SJSA1 (cell line): ENCODE data around the gene SNTB2. TPM values are rescaled to one million over a fixed set of nuclear protein-coding genes. Genes with fewer than 3 reads are reported as not detected.
A peak's percentile ranks its signal among the peaks of the same experiment; 100 is the strongest.

Experiments
- DNase-seq, 2 experiments: peaks; one replicate each; pipeline ENCODE4 v3.0.0-alpha.2; 2015 to 2020; ENCODE audit warnings: low spot score in 2 of 2, low read depth in 1 of 2
- H3K27ac ChIP-seq: fragments of 250-450 bp; sonication (Bioruptor Pico); 2 replicates; pipeline ENCODE4 v1.5.1; 2020; ENCODE audit warnings: mild to moderate bottlenecking, moderate library complexity
- H3K27me3 ChIP-seq: fragments of 250-450 bp; sonication (Bioruptor Pico); replicated peaks from 2 replicates; pipeline ENCODE4 v1.5.1; 2020; ENCODE audit warnings: mild to moderate bottlenecking, moderate library complexity
- H3K36me3 ChIP-seq: fragments of 250-450 bp; sonication (Bioruptor Pico); 2 replicates; pipeline ENCODE4 v1.5.1; 2020; ENCODE audit warnings: mild to moderate bottlenecking
- H3K4me1 ChIP-seq: fragments of 250-450 bp; sonication (Bioruptor Pico); replicated peaks from 2 replicates; pipeline ENCODE4 v1.6.1; 2021; ENCODE audit warnings: mild to moderate bottlenecking
- H3K4me3 ChIP-seq: fragments of 250-450 bp; sonication (Bioruptor Pico); 2 replicates; pipeline ENCODE4 v1.5.1; 2020; ENCODE audit warnings: mild to moderate bottlenecking
- H3K9me3 ChIP-seq: fragments of 250-450 bp; sonication (Bioruptor Pico); replicated peaks from 2 replicates; pipeline ENCODE4 v1.5.1; 2020; ENCODE audit warnings: mild to moderate bottlenecking
- total RNA-seq: library from RNA; depleted of rRNA; stranded (reverse); fragments of >200 nt; shearing (Covaris generic); gene quantifications from 2 replicates; pipeline ENCODE4 v1.2.3, GENCODE V29; 2014

Gene SNTB2
- total RNA-seq, 1 experiment from 2014 or later, result 43.6 TPM

- peak in 1 of 2 experiments; percentile 28 for DNase-seq
- Histone ChIP-seq H3K4me3 (no peak overlapping the region), H3K4me1 (peaks cover 9% of the 10 kb centered on the region), H3K36me3 (peaks cover 72% of the 10 kb centered on the region), H3K27me3 (no peaks in the 10 kb centered on the region), H3K27ac (no peak overlapping the region), H3K9me3 (peaks cover 6% of the 10 kb centered on the region)
Observed at GRCh38 chr16:69314534-69314933, 127.6 kb downstream of the SNTB2 start.

DNA sequence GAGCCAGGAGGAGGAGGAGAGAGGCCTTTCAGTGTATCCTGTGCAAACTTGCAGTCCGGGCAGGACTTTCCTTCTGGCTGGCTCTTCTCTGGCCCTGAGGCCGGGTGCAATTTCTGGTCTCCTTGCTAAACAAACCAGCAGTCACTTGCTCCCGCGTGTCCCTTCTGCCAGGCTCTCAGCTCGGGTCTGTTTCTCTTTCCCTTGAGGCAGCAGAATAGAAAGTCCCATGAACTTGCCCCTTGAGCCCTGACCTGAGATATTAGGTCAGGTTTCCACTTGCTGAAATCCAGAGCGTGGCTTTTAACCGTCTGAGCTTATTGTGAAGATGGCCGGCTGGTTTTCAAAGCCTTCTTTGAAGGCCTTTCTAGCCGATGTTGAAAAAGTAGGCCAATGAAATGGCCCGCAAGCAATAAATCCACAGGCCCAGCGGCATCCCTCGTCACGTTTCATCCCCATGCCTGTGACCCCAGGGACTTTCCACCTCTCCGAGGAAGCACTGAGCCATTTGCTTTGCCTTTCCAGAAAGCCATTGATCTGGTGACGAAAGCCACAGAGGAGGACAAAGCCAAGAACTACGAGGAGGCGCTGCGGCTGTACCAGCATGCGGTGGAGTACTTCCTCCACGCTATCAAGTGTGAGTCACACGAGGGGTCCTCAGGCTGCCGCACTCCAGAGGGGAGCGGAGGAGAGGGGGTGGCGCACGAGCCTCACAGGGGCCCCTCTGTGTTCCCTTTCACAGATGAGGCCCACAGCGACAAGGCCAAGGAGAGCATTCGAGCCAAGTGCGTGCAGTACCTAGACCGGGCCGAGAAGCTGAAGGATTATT is 128.7 kb downstream of the SNTB2 start:
- Histone ChIP-seq H3K36me3 (peaks cover 84% of the 10 kb centered on the region), H3K9me3 (peaks cover 6% of the 10 kb centered on the region), H3K4me3 (no peak overlapping the region), H3K27ac (no peak overlapping the region), H3K4me1 (peaks cover 6% of the 10 kb centered on the region), H3K27me3 (no peaks in the 10 kb centered on the region)
- DNase-seq, result peak in 1 of 2 experiments; percentile 34

GRCh38 chr16:69316595-69317034 is 129.7 kb downstream of the SNTB2 start:
- H3K27ac ChIP-seq, result no peak overlapping the region
- peaks cover 88% of the 10 kb centered on the region for H3K36me3 ChIP-seq

GRCh38 chr16:69318177-69318910 is 131.4 kb downstream of the SNTB2 start:
- Histone ChIP-seq H3K9me3 (no peaks in the 10 kb centered on the region), H3K4me3 (no peak overlapping the region), H3K27me3 (no peaks in the 10 kb centered on the region), H3K27ac (no peak overlapping the region), H3K4me1 (no peaks in the 10 kb centered on the region), H3K36me3 (peaks cover 94% of the 10 kb centered on the region)
- DNase-seq, result no peak

More at GRCh38 chr16:69316595-69317034, 129.7 kb downstream of the SNTB2 start:
- H3K4me3 ChIP-seq, result no peak overlapping the region
- peaks cover 1% of the 10 kb centered on the region for H3K9me3 ChIP-seq
- no peaks in the 10 kb centered on the region for H3K27me3 ChIP-seq
- no peak for DNase-seq
- peaks cover 5% of the 10 kb centered on the region; the same call in 1 of the 2 replicates for H3K4me1 ChIP-seq

GRCh38 chr16:69318911-69319289 is 131.9 kb downstream of the SNTB2 start:
- no peaks in the 10 kb centered on the region for H3K9me3 ChIP-seq
- no peaks in the 10 kb centered on the region for H3K27me3 ChIP-seq
- H3K4me1 ChIP-seq, result no peaks in the 10 kb centered on the region
- no peak for DNase-seq
- H3K27ac ChIP-seq, result no peak overlapping the region
- H3K36me3 ChIP-seq, result peaks cover 96% of the 10 kb centered on the region
- no peak overlapping the region for H3K4me3 ChIP-seq

DNA sequence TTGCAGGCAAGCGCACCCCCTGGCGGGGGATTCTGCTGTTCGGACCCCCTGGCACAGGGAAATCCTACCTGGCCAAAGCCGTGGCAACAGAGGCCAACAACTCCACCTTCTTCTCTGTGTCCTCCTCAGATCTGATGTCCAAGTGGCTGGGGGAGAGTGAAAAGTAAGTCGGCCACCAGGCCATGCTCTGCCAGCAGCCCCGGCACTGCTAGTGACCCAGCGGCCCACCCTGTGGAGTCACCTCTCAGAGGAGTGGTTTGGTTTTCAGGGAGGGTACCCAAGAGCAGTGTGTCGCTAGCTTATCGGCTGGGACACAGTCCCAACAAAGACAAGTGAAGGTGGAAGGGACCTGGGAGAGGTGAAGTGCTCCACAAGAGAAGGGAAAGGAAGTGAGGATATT is 132.4 kb downstream of the SNTB2 start:
- no peak overlapping the region for H3K4me3 ChIP-seq
- H3K27ac ChIP-seq, result no peak overlapping the region
- no peaks in the 10 kb centered on the region for H3K4me1 ChIP-seq
- DNase-seq, result no peak
- H3K36me3 ChIP-seq, result peaks cover 97% of the 10 kb centered on the region
- H3K9me3 ChIP-seq, result no peaks in the 10 kb centered on the region
- H3K27me3 ChIP-seq, result no peaks in the 10 kb centered on the region

DNA sequence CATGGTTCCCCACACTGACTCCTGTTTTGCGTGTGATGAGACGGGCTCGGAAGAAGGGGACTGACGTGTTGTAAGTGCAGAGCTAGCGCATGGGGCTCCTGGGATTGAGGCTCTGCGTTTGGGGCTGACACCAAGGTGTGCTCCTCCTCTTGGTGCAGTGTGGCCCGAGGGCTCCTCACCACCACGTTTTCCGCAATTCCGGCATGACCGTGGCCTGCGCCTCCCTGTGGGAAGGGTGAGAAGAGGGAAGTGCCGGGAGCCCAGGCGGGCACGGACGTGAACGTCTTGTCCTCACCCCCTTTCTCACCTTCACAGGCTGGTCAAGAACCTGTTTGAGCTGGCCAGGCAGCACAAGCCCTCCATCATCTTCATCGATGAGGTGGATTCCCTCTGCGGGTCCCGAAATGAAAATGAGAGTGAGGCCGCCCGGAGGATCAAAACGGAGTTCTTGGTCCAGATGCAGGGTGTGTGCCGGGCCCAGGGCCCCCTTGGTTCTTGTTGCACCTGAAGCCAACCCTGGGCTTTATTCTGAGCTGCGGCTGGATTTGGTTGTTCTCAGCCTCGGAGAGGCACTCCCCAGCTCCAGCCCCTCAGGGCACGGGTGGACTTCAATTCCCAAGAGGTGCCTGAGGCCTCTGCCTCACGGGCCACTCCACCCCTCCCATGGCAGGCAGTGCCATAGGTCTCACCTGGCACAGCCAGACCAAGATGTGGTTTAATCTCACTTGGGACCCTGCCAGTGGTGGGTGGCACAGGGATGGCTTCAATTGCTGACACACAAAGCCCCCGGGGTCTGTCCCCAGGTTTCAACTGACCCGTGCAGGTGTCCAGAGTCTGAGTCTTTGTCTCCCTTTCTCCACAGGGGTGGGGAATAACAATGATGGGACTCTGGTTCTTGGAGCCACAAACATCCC is 133.1 kb downstream of the SNTB2 start:
- Histone ChIP-seq H3K4me3 (no peak overlapping the region), H3K27ac (no peak overlapping the region), H3K27me3 (no peaks in the 10 kb centered on the region), H3K36me3 (peaks cover 97% of the 10 kb centered on the region), H3K9me3 (no peaks in the 10 kb centered on the region), H3K4me1 (no peaks in the 10 kb centered on the region)
- DNase-seq, result no peak

- no peaks in the 10 kb centered on the region for H3K9me3 ChIP-seq
- peaks cover 94% of the 10 kb centered on the region for H3K36me3 ChIP-seq
- H3K27ac ChIP-seq, result no peak overlapping the region
Observed at GRCh38 chr16:69320740-69321073, 133.7 kb downstream of the SNTB2 start.

GRCh38 chr16:69321080-69321479 is 134.1 kb downstream of the SNTB2 start:
- Histone ChIP-seq H3K36me3 (peaks cover 94% of the 10 kb centered on the region), H3K4me1 (no peaks in the 10 kb centered on the region), H3K27me3 (no peaks in the 10 kb centered on the region), H3K9me3 (no peaks in the 10 kb centered on the region), H3K4me3 (no peak overlapping the region), H3K27ac (no peak overlapping the region)
- DNase-seq, result no peak

More at GRCh38 chr16:69320740-69321073, 133.7 kb downstream of the SNTB2 start:
- DNase-seq, result no peak
- no peaks in the 10 kb centered on the region for H3K4me1 ChIP-seq
- no peaks in the 10 kb centered on the region for H3K27me3 ChIP-seq
- no peak overlapping the region for H3K4me3 ChIP-seq

- no peaks in the 10 kb centered on the region for H3K9me3 ChIP-seq
- DNase-seq, result no peak
- peaks cover 93% of the 10 kb centered on the region for H3K36me3 ChIP-seq
- H3K27ac ChIP-seq, result no peak overlapping the region
- no peaks in the 10 kb centered on the region for H3K4me1 ChIP-seq
- no peak overlapping the region for H3K4me3 ChIP-seq
- no peaks in the 10 kb centered on the region for H3K27me3 ChIP-seq
Observed at GRCh38 chr16:69322343-69322742, 135.4 kb downstream of the SNTB2 start.

DNA sequence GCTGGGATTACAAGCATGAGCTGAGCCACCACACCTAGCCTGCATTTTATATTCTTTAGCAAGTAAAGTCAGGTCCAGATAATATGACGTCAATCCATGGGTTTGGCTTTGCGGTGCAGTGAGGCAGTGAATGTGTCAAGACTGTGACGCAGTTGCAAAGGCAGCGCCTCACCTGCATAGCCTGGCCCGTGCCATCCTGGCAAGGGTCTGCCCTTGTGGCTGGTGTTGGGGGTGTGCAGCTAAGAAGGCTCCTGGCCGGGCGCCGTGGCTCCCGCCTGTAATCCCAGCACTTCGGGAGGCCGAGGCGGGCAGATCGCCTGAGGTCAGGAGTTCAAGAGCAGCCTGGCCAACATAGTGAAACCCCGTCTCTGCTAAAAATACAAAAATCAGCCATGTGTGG is 136.5 kb downstream of the SNTB2 start:
- peaks cover 96% of the 10 kb centered on the region for H3K36me3 ChIP-seq
- no peak overlapping the region for H3K27ac ChIP-seq
- H3K27me3 ChIP-seq, result no peaks in the 10 kb centered on the region
- H3K4me3 ChIP-seq, result no peak overlapping the region
- DNase-seq, result no peak
- H3K9me3 ChIP-seq, result no peaks in the 10 kb centered on the region
- peaks cover 2% of the 10 kb centered on the region for H3K4me1 ChIP-seq

DNA sequence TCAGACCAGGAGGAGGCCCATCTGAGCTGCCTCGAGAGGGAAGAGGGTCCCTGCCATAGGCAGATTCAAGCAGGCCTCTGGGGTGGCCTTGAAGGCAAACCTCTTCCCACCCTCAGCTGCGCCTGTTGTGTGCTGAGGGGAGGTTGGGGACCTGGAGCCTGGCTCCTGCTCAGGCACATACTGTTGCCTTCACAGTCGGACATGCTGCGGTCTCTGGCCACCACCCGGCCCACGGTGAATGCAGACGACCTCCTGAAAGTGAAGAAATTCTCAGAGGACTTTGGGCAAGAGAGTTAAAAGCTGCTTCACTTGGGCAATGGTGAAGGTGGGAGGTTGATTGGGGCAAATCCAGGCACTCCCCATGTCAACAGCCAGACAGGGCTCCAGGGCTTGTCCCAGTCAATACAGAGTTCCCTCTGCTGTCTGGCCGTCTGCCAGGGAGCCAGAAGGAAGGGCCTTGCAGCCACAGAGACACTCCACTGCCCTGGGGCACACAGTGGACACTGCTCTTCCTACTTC is 137.1 kb downstream of the SNTB2 start:
- H3K4me3 ChIP-seq, result no peak overlapping the region
- H3K9me3 ChIP-seq, result no peaks in the 10 kb centered on the region
- H3K36me3 ChIP-seq, result peaks cover 96% of the 10 kb centered on the region
- no peak for DNase-seq
- no peaks in the 10 kb centered on the region for H3K27me3 ChIP-seq
- H3K27ac ChIP-seq, result no peak overlapping the region
- peaks cover 8% of the 10 kb centered on the region for H3K4me1 ChIP-seq

- Histone ChIP-seq H3K27ac (no peak overlapping the region), H3K4me3 (no peak overlapping the region), H3K4me1 (peaks cover 15% of the 10 kb centered on the region), H3K27me3 (no peaks in the 10 kb centered on the region), H3K36me3 (peaks cover 94% of the 10 kb centered on the region), H3K9me3 (no peaks in the 10 kb centered on the region)
- no peak for DNase-seq
Observed at GRCh38 chr16:69324585-69325253, 137.8 kb downstream of the SNTB2 start.
